Liver (tissue), 9 donors: Measurements from ENCODE around the gene MRPL18. TPM values are rescaled to one million over a fixed set of nuclear protein-coding genes. Genes with fewer than 3 reads are reported as not detected.

ENCODE experiments used
- DNase-seq: peaks from one replicate; pipeline ENCODE4 v3.0.0-alpha.2; 2017; ENCODE audit warnings: low spot score
- H3K27ac ChIP-seq, 2 donors: one replicate each; pipeline ENCODE4 v1.7.0; 2013; ENCODE audit warnings: inconsistent platforms in 2 of 2, low read length in 2 of 2, control low read depth in 1 of 2, low read depth in 1 of 2, mild to moderate bottlenecking in 1 of 2
- H3K27me3 ChIP-seq, 4 donors: one replicate each; pipeline versions ENCODE4 v1.6.1 to v1.7.0; 2013; ENCODE audit warnings: low read length in 3 of 4, inconsistent platforms in 1 of 4, mild to moderate bottlenecking in 1 of 4, moderate library complexity in 1 of 4; ENCODE audit not compliant: control insufficient read depth in 4 of 4, insufficient read depth in 4 of 4
- H3K36me3 ChIP-seq, 4 donors: one replicate each; pipeline versions ENCODE4 v1.6.1 to v1.7.0; 2013; ENCODE audit warnings: low read length in 3 of 4, mild to moderate bottlenecking in 3 of 4, low read depth in 1 of 4, moderate library complexity in 1 of 4; ENCODE audit not compliant: control insufficient read depth in 4 of 4, insufficient read depth in 3 of 4
- H3K4me1 ChIP-seq, 4 donors: one replicate each; pipeline versions ENCODE4 v1.6.1 to v1.7.0; 2013; ENCODE audit warnings: low read length in 3 of 4, mild to moderate bottlenecking in 3 of 4, moderate library complexity in 1 of 4; ENCODE audit not compliant: control insufficient read depth in 4 of 4, insufficient read depth in 4 of 4
- H3K4me3 ChIP-seq, 3 donors: one replicate each; pipeline versions ENCODE4 v1.6.1 to v1.7.0; 2013; ENCODE audit warnings: low read length in 3 of 3, control low read depth in 1 of 3, low read depth in 1 of 3, mild to moderate bottlenecking in 1 of 3
- H3K9ac ChIP-seq, 2 donors: one replicate each; pipeline ENCODE4 v1.7.0; 2013; ENCODE audit warnings: low read length in 2 of 2, mild to moderate bottlenecking in 2 of 2, moderate library complexity in 2 of 2, control low read depth in 1 of 2, low read depth in 1 of 2
- H3K9me3 ChIP-seq, 4 donors: one replicate each; pipeline versions ENCODE4 v1.6.1 to v1.7.0; 2013; ENCODE audit warnings: low read length in 3 of 4; ENCODE audit not compliant: control insufficient read depth in 4 of 4
- EGR1 ChIP-seq, 2 donors: IDR thresholded peaks; 2 replicates each; pipeline ENCODE4 v1.6.1; 2016 to 2018; ENCODE audit warnings: antibody characterized with exemption in 2 of 2, low read depth in 2 of 2
- FOXA1 ChIP-seq: IDR thresholded peaks from 2 replicates; pipeline ENCODE4 v1.6.1; 2016; ENCODE audit warnings: antibody characterized with exemption
- FOXA2 ChIP-seq: IDR thresholded peaks from 2 replicates; pipeline ENCODE4 v1.6.1; 2016; ENCODE audit warnings: antibody characterized with exemption
- GABPA ChIP-seq, 2 donors: IDR thresholded peaks in 1 of 2; conservative IDR thresholded peaks in 1 of 2; 2 replicates each; pipeline ENCODE4 v1.6.1; 2016; ENCODE audit warnings: antibody characterized with exemption in 2 of 2, mild to moderate bottlenecking in 1 of 2, moderate library complexity in 1 of 2
- HNF4A ChIP-seq, 2 donors: conservative IDR thresholded peaks; 2 replicates each; pipeline ENCODE4 v1.6.1; 2016; ENCODE audit warnings: antibody characterized with exemption in 2 of 2, mild to moderate bottlenecking in 2 of 2
- HNF4G ChIP-seq: IDR thresholded peaks from 2 replicates; pipeline ENCODE4 v1.6.1; 2016; ENCODE audit warnings: antibody characterized with exemption
- NR2F2 ChIP-seq: IDR thresholded peaks from 2 replicates; pipeline ENCODE4 v1.6.1; 2016; ENCODE audit warnings: antibody characterized with exemption
- RAD21 ChIP-seq, 2 donors: IDR thresholded peaks; 2 replicates each; pipeline ENCODE4 v1.6.1; 2016; ENCODE audit warnings: antibody characterized with exemption in 2 of 2, mild to moderate bottlenecking in 2 of 2
- TAF1 ChIP-seq: conservative IDR thresholded peaks from 2 replicates; pipeline ENCODE4 v1.6.1; 2016; ENCODE audit warnings: antibody characterized with exemption, mild to moderate bottlenecking
- YY1 ChIP-seq: IDR thresholded peaks from 2 replicates; pipeline ENCODE4 v1.6.1; 2016; ENCODE audit warnings: antibody characterized with exemption, mild to moderate bottlenecking
- WGBS: extraction: QIAGEN DNeasy Blood & Tissue Kit; methylation state at CpG from one replicate; pipeline ENCODE4 v1.1.7; 2013; 5-methylcytosine and 5-hydroxymethylcytosine counted together
- polyA plus RNA-seq, 2 donors: library from polyadenylated mRNA; stranded (reverse) in 1 of 2; unstranded in 1 of 2; fragments of 200-250 nt in 1 of 2; fragments of >200 nt in 1 of 2; fragmentation: Nextera tagmentation in 1 of 2; extraction: Ambion mirVana in 1 of 2; gene quantifications; one replicate each; pipeline versions ENCODE4 v1.2.1 to v1.2.3, GENCODE V29; 2013 to 2015
- total RNA-seq, 2 donors: library from RNA; depleted of rRNA; stranded (reverse); fragments of >200 nt; gene quantifications; one replicate each; pipeline ENCODE4 v1.2.3, GENCODE V29; 2014
- TF ChIP-seq, protein P1 (sequence below): fragments of 150-350 bp; IDR thresholded peaks from 2 replicates; pipeline ENCODE4 v1.5.1; 2017; ENCODE audit warnings: improper control_type of control experiment, low read depth, low read length; ENCODE audit not compliant: missing input control
- TF ChIP-seq, protein P2 (sequence below): IDR thresholded peaks from 2 replicates; pipeline ENCODE4 v1.6.1; 2016; ENCODE audit warnings: antibody characterized with exemption
- TF ChIP-seq, protein P3 (sequence below): IDR thresholded peaks from 2 replicates; pipeline ENCODE4 v1.6.1; 2016; ENCODE audit warnings: antibody characterized with exemption
- donor health status: healthy.
- donor health status: healthy.
- donor health status: healthy.
- donor health status: healthy.
- donor health status: healthy.

Gene MRPL18
- total and polyA plus RNA-seq, 4 donors = 32.5 to 61.9 (median 41.9) TPM

DNA sequence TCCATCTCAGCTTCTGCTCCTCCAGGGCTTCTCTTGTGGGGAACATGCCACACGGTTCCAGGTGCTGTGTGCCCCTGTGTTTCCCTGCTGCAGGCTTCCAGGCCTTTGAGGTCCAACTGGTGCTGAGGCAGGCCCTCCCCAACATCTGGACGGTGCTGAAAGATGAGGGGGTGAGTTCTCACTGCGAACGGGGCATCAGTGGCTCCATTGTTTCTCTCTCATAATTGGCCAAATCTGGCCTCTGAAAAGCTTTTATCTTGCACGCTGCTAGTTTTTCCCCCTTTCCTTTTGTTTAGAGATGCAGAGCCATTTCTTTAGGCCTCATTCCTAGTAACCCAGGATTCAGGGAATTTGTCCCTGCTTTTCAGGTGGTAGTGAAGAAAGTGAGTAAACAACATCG lies 18.4 kb downstream of the MRPL18 start:
- TF ChIP-seq, protein P1, sequence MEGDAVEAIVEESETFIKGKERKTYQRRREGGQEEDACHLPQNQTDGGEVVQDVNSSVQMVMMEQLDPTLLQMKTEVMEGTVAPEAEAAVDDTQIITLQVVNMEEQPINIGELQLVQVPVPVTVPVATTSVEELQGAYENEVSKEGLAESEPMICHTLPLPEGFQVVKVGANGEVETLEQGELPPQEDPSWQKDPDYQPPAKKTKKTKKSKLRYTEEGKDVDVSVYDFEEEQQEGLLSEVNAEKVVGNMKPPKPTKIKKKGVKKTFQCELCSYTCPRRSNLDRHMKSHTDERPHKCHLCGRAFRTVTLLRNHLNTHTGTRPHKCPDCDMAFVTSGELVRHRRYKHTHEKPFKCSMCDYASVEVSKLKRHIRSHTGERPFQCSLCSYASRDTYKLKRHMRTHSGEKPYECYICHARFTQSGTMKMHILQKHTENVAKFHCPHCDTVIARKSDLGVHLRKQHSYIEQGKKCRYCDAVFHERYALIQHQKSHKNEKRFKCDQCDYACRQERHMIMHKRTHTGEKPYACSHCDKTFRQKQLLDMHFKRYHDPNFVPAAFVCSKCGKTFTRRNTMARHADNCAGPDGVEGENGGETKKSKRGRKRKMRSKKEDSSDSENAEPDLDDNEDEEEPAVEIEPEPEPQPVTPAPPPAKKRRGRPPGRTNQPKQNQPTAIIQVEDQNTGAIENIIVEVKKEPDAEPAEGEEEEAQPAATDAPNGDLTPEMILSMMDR = no peak
- TF ChIP-seq, protein P2, sequence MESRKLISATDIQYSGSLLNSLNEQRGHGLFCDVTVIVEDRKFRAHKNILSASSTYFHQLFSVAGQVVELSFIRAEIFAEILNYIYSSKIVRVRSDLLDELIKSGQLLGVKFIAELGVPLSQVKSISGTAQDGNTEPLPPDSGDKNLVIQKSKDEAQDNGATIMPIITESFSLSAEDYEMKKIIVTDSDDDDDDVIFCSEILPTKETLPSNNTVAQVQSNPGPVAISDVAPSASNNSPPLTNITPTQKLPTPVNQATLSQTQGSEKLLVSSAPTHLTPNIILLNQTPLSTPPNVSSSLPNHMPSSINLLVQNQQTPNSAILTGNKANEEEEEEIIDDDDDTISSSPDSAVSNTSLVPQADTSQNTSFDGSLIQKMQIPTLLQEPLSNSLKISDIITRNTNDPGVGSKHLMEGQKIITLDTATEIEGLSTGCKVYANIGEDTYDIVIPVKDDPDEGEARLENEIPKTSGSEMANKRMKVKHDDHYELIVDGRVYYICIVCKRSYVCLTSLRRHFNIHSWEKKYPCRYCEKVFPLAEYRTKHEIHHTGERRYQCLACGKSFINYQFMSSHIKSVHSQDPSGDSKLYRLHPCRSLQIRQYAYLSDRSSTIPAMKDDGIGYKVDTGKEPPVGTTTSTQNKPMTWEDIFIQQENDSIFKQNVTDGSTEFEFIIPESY = no peak
- no peak for TF ChIP-seq NR2F2
- TF ChIP-seq FOXA1 = no peak
- TF ChIP-seq, protein P3, sequence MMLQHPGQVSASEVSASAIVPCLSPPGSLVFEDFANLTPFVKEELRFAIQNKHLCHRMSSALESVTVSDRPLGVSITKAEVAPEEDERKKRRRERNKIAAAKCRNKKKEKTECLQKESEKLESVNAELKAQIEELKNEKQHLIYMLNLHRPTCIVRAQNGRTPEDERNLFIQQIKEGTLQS = no peak
- no peak for TF ChIP-seq FOXA2
- no peak for DNase-seq
- Histone ChIP-seq H3K4me1 (no peaks in the 10 kb centered on the region), H3K9ac (no peak overlapping the region), H3K9me3 (no peaks in the 10 kb centered on the region), H3K4me3 (no peak overlapping the region), H3K36me3 (no peaks in the 10 kb centered on the region), H3K27me3 (no peaks in the 10 kb centered on the region), H3K27ac (no peak overlapping the region)
- 83% methylated on average over 6 of the region's 6 CpGs for WGBS

DNA sequence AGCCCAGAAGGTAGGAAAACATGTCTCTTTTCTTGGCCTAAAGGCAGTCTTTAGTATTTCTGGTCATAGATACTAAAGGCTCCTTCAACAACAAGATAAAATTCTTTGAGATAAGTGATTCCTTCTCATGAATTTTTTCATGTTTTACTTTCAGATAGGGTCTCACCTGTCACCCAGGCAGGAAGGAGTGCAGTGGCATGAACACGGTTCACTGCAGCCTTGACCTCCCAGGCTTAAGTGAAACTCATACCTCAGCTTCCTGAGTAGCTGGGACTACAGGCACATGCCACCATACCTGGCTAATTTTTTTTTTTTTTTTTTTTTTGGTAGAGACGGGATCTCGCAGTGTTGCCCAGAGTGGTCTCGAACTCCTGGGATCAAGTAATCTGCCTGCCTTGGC lies 18.9 kb downstream of the MRPL18 start:
- H3K27me3 ChIP-seq = no peaks in the 10 kb centered on the region
- no peak overlapping the region for H3K4me3 ChIP-seq
- no peak overlapping the region for H3K9ac ChIP-seq
- no peak overlapping the region for H3K27ac ChIP-seq
- no peaks in the 10 kb centered on the region for H3K9me3 ChIP-seq
- H3K4me1 ChIP-seq = no peaks in the 10 kb centered on the region
- WGBS = 90% methylated on average over 4 of the region's 4 CpGs
- no peaks in the 10 kb centered on the region for H3K36me3 ChIP-seq
- no peak for DNase-seq
- TF ChIP-seq NR2F2 (no peak), HNF4A (conservative IDR thresholded peaks at IDR 0.05) (no peak), YY1 (no peak), HNF4G (no peak), TAF1 (no peak), FOXA2 (no peak), EGR1 (IDR thresholded peaks at IDR 0.05; ENCODE audit: low read depth in 2 of 2) (no peak), GABPA (IDR thresholded peaks at IDR 0.05 in 1 of 2, conservative IDR thresholded peaks at IDR 0.05 in 1 of 2) (no peak), RAD21 (IDR thresholded peaks at IDR 0.05) (no peak)
- TF ChIP-seq, protein P1 = no peak
